ENCODE data around the gene NTHL1.

NTHL1 gene

GRCh38 chr16:2063861-2064260 is 16.2 kb upstream of the NTHL1 start:
- no peak for TF ChIP-seq CTCF (conservative IDR thresholded peaks at IDR 0.05; ENCODE audit: low read depth, low read length)
- H3K4me3 ChIP-seq (ENCODE audit: low read depth, low read length), result no peak overlapping the region
- no peak for DNase-seq (ENCODE audit: low read depth)

GRCh38 chr16:2062801-2063200 is 15.2 kb upstream of the NTHL1 start:
- no peak for DNase-seq (ENCODE audit: low read depth)
- no peak overlapping the region for H3K4me3 ChIP-seq (ENCODE audit: low read depth, low read length)
- no peak for TF ChIP-seq CTCF (conservative IDR thresholded peaks at IDR 0.05; ENCODE audit: low read depth, low read length)

GRCh38 chr16:2061526-2061925 is 13.9 kb upstream of the NTHL1 start:
- TF ChIP-seq CTCF (conservative IDR thresholded peaks at IDR 0.05; ENCODE audit: low read depth, low read length), result no peak
- no peak for DNase-seq (ENCODE audit: low read depth)
- no peak overlapping the region for H3K4me3 ChIP-seq (ENCODE audit: low read depth, low read length)

GRCh38 chr16:2061023-2061422 is 13.4 kb upstream of the NTHL1 start:
- H3K4me3 ChIP-seq (ENCODE audit: low read depth, low read length), result no peak overlapping the region
- TF ChIP-seq CTCF (conservative IDR thresholded peaks at IDR 0.05; ENCODE audit: low read depth, low read length), result no peak
- DNase-seq (ENCODE audit: low read depth), result no peak

- H3K4me3 ChIP-seq (ENCODE audit: low read depth, low read length), result no peak overlapping the region
- no peak for TF ChIP-seq CTCF (conservative IDR thresholded peaks at IDR 0.05; ENCODE audit: low read depth, low read length)
- no peak for DNase-seq (ENCODE audit: low read depth)
Observed at GRCh38 chr16:2060346-2060745, 12.7 kb upstream of the NTHL1 start.

- no peak overlapping the region for H3K4me3 ChIP-seq (ENCODE audit: low read depth, low read length)
- no peak for TF ChIP-seq CTCF (conservative IDR thresholded peaks at IDR 0.05; ENCODE audit: low read depth, low read length)
- no peak for DNase-seq (ENCODE audit: low read depth)
Observed at GRCh38 chr16:2058872-2059271, 11.2 kb upstream of the NTHL1 start.

- no peak for DNase-seq (ENCODE audit: low read depth)
- H3K4me3 ChIP-seq (ENCODE audit: low read depth, low read length), result no peak overlapping the region
- TF ChIP-seq CTCF (conservative IDR thresholded peaks at IDR 0.05; ENCODE audit: low read depth, low read length), result no peak
Observed at GRCh38 chr16:2058420-2058819, 10.8 kb upstream of the NTHL1 start.

Measured in choroid plexus epithelial cell (primary cell).